ENCODE results near the gene NMU. TPM values are rescaled to one million over a fixed set of nuclear protein-coding genes. Genes with fewer than 3 reads are reported as not detected.

The NMU gene
- total and polyA plus RNA-seq, 9 of the 15 experiments (the other 6 are each of a cell fraction or from before 2014, with no cell fraction given), result 73.8 to 846 (median 599) TPM

- no peak for TF ChIP-seq YBX1 (IDR thresholded peaks at IDR 0.05)
- TF ChIP-seq ZKSCAN1 (IDR thresholded peaks at IDR 0.05; ENCODE audit: low read depth, low read length), result no peak
- no peak for TF ChIP-seq ATF1 (CRISPR knock-in tag; IDR thresholded peaks at IDR 0.05)
- 0 out of 2 replicates have a peak, but pooled peaks have one; percentile 14 for TF ChIP-seq ATF1 (tag; IDR thresholded peaks at IDR 0.05)
- TF ChIP-seq BDP1 (IDR thresholded peaks at IDR 0.05; ENCODE audit: insufficient read depth, insufficient read length), result no peak
- no peak for TF ChIP-seq ZNF778 (CRISPR knock-in tag; IDR thresholded peaks at IDR 0.05)
- TF ChIP-seq ZBTB34 (CRISPR knock-in tag; IDR thresholded peaks at IDR 0.05), result no peak
- TF ChIP-seq HBP1 (CRISPR knock-in tag; IDR thresholded peaks at IDR 0.05), result no peak
- TF ChIP-seq ZNF239 (CRISPR knock-in tag; IDR thresholded peaks at IDR 0.05), result no peak
- TF ChIP-seq NR3C1 (CRISPR knock-in tag; IDR thresholded peaks at IDR 0.05), result no peak
- peak in 1 of 2 experiments; percentile 36; a peak in 1 of 4 replicates for TF ChIP-seq ZNF639 (CRISPR knock-in tag; conservative IDR thresholded peaks at IDR 0.05 in 1 of 2, IDR thresholded peaks at IDR 0.05 in 1 of 2)
- no peak for TF ChIP-seq MCM3 (IDR thresholded peaks at IDR 0.05)
- TF ChIP-seq PTTG1 (tag; IDR thresholded peaks at IDR 0.05; ENCODE audit: low read depth), result no peak
- no peak for TF ChIP-seq CSDE1 (IDR thresholded peaks at IDR 0.05)
- TF ChIP-seq ZNF699 (CRISPR knock-in tag; IDR thresholded peaks at IDR 0.05; ENCODE audit: insufficient replicate concordance), result no peak
- no peak for TF ChIP-seq SIN3A (IDR thresholded peaks at IDR 0.05; ENCODE audit: borderline replicate concordance in 2 of 2, control insufficient read depth in 1 of 2, low read depth in 2 of 2, low read length in 2 of 2)
- no peak for TF ChIP-seq ASH1L (IDR thresholded peaks at IDR 0.05; ENCODE audit: borderline replicate concordance, low read depth, partially characterized antibody)
Measured at GRCh38 chr4:55546756-55547465, 89.2 kb downstream of the NMU start, which contains the start of gene CLOCK (continued).

All from K562 (cell line).